GM18526 (cell line): ENCODE results near the gene HSPG2.

ENCODE experiments used
- POLR2A ChIP-seq: IDR thresholded peaks from 3 replicates; pipeline ENCODE4 v1.6.1; 2011; ENCODE audit not compliant: insufficient read length; ENCODE audit errors: extremely low read depth

Gene HSPG2

DNA sequence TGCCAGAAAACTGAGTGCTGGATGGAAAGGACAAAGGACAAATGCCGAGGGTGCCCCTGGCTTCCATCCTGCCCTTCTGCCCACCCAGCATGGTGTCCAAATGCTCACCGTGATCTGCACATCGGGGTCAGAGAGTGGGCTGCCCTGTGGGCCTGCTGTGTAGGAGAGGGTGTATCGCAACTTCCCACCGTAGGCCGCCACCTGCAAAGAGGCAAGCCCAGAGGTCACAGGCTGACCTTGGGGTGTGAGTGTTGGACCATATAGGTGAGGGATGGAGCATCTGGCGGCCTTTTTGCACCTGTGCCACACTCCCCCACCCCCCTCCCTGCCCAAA, 71.5 kb downstream of the HSPG2 start:
- TF ChIP-seq POLR2A: no peak

DNA sequence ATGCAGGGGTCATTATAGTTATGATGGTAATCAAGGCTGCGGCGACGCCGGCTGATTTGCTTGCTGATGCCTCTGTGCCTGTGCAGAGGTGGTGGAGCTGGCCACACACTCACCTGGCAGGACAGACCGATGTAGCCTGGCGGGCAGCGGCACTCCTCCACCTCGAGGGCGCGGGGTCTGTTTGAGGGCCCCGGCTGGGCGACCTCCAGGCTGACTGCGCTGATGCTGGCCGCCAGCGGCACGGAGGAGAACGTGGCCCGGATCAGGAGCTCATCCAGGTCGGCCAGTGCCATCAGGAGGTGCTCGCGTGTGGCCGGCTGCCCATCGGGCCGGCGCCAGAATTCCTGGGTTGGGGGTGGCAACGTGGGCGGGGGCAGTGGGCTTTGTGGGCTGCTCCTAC, 72.4 kb downstream of the HSPG2 start:
- TF ChIP-seq POLR2A: no peak

DNA sequence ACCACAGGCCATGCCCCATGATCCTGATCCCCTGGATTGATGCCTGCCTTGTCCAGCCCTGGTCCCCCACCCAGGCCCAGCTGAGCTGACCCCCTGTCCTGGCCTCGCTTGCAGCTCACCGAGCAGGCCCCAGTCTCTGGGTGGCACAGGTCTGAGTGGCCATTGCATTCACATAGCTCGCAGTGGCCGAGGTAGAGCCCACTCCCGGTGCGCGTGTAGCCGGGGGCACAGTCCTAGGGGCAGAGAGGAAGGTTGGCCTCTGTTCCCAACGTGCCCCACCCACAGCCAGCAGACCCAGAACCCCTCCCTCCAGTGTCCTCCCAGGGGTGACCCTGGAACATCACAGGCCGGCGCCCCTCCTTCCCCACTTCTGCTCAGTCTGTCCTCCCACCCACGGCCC, 73.1 kb downstream of the HSPG2 start:
- no peak for TF ChIP-seq POLR2A

DNA sequence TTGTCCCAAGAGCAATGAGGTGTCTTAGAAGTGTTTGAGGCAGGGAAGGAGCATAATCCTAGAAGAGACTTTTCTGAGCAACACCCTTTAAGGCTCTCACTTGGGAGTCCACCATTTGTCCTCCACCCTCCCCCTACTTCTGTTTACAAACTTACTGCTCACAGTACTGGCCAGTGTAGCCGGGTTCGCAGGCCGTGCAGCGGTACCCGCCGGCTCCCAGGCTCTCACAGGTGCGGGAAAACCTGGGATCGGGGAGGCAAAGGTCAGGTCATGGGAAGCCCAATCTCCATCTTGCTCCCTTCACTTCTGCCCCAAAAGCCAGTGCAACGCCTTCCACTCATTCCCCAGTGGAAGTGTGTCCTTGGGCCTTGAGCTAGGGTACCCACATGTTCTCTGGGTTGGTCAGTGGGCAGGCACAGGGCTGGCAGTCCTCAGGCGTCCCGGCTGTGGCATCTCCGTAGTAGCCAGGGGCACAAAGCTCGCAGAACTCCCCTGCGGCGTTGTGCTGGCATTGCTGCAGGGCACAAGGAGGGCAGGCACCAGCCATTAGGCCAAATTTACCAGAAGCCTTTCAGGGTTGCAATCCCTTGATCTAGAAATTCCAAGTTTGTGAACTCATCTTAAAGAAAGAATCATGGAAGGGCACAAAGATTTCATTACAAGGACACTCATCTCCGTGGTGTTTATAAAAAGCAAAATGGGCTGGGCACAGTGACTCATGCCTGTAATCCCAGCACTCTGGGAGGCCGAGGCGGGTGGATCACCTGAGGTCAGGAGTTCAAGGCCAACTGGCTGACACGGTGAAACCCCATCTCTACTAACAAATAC, 75.3 kb downstream of the HSPG2 start:
- no peak for TF ChIP-seq POLR2A

- TF ChIP-seq POLR2A: no peak
Observed at GRCh38 chr1:21860971-21861370, 76.1 kb downstream of the HSPG2 start.

GRCh38 chr1:21859669-21860179, 77.4 kb downstream of the HSPG2 start:
- no peak for TF ChIP-seq POLR2A

- TF ChIP-seq POLR2A: no peak
Observed at GRCh38 chr1:21857840-21858670, 79.1 kb downstream of the HSPG2 start.

GRCh38 chr1:21857142-21857839, 79.8 kb downstream of the HSPG2 start:
- TF ChIP-seq POLR2A: no peak

DNA sequence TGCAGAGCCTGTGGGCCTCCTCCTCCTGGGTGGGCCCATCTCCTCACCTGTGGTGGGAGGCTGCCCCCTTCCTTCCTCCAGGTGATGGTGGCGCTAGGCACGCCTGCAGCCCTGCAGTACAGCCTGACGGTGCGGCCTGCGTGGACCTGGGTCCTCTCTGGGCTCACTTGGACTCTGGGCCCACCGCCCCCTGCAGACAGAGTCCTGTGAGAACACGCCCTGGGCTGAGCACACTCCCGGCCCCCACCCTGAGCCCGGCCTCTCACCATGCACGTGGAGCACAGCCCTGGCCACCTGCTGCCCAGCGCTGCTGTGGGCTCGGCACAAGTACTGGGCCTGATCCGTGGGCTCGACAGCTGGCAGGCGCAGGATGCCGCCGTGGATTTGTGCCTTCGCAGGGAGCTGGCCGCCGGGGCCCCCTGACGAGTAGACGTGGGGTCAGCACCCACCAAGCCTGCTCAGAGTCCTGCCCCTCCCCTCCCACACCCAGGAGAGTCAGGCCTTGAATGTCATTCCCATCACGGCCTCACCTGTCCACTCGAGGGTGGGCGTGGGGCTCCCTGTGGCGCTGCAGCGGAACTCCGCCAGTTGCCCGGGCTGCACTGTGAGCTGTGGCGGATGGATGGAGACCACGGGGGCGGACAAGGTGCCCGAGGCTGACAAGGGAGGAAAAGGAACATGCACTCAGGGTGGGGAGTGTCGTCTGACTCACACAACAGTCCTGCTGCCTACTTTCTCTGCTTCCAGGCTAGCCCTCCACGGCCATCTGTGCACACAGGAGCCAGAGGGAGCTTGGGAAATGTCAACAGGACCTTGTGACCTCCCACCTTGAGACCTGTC, 81.6 kb downstream of the HSPG2 start:
- TF ChIP-seq POLR2A: no peak

DNA sequence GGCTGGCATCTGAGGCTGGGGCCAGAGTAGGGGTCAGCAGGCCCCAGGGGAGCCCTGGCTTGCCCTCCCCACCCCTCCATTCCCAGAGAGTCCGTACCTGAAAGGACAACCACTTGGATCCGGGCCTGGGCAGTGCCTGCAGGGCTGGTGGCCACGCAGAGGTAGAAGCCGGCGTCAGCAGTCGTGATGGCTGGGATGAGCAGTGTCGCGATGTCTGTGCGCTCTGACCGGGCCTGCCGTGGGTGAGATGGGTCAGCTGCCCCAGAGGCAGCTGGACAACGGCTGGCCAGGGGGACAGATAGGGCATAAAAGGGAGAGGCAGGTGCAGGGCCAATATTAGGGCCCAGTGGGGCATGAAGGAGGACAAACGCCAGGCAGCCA, 82.4 kb downstream of the HSPG2 start:
- no peak for TF ChIP-seq POLR2A

DNA sequence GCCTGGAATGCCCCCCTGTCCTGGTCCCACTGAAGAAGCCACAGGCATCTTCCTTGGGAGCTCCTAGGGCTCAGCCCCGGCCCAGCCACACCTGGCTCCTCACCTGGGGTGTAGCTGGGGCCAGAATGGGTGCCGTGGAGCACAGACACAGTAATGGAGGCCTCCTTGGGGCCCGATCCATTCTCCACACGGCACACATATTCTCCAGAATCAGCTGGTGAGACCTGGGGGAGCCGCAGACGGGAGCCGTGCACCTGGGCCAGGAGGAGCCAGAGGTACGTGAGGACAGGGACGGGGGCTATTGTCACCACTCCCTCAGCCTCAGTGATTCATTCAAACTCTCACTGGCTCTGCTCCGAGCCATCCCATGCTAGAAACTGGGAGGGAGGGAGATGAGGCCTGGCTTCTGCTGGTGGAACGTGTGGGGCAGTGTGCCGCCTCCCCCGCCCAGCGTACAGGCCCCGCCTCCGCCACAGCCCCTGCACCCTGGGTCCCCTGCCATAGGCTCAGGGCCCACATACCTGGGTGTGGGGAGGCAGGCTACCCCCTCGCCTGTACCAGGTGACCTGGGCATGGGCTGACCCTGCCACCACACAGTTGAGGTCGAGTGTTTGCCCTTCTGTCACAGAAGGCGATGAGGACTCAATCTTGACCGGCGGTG, 82.9 kb downstream of the HSPG2 start:
- TF ChIP-seq POLR2A: no peak

- TF ChIP-seq POLR2A: no peak
Observed at GRCh38 chr1:21853131-21853427, 84.0 kb downstream of the HSPG2 start.

DNA sequence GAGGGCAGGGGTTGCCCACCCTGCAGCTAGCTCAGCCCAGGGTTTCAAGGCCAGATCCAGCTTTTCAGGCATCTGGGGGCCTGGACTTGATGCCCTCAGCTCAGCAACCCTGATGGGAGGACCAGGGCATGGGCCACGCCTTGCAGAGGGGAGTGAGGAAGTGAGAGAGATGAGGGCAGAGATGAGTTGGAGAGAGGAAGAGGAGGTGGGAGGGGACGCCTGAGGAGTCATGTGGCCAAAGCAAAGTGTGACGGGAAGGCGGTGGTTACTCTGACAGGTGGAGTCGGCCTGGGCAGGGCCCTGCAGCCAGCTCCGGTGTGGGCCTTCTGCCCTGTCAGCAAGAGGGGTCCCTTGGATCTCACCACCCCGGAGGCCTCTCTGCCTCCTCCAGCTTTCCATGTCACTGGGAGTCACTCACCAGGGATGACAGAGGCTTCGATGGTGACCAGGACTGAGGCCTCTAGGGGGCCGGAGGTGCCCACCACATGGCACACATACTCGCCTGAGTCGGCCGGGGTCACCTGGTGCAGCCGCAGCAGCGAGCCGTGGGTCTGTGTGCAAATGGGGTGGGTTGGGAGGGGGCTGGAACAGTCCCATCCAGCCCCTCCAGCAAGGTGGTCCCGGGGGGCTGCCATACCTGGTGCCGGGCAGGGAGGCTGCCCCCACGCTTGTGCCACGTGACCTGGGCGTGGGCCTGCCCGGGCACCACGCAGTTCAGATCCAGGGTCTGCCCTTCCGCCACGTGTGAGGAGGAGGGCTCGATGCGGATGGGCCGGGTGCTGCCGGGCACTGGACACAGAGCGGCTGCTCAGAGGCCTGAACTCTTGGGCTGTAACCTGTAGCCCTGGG, 84.6 kb downstream of the HSPG2 start:
- TF ChIP-seq POLR2A: peak; percentile 29

DNA sequence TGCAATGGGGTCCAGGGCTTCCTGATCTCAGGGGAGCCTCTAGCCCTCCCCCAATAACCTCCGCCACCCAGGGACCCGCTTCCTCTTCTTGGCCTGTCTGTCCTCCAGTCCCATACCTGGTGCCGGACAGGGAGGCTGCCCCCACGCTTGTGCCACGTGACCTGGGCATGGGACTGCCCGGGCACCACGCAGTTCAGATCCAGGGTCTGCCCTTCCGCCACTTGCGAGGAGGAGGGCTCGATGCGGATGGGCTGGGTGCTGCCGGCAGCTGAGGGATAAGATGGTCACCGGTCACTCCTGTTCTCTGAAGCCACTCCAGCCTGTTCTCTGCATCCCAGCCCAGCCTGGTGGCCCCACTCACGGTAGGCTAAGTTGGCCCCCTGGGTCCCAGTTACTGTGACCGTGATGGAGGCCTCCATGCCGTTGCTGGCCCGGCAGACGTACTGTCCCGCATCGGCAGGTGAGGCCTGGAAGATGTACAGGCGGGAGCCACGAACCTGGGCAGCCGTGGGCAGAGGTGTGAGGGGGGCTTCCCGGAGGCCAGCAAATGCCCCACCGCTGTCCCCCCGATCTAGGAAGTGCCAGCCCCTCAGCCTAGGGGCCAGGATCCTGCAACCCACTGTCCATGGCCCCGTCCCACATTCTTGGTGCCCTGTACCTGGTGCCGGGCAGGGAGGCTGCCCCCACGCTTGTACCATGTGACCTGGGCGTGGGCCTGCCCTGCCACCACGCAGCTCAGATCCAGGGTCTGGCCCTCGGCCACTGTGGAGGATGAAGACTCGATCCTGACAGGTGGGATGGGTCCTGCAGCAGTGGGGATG, 85.5 kb downstream of the HSPG2 start:
- TF ChIP-seq POLR2A: no peak
